SW480 (cell line): ENCODE results near the gene TSPAN17.
"Not testable (repeated sequence)": the region's sequence is repeated elsewhere in the genome, so short reads cannot be mapped to it uniquely, and the experiment has no call there.

ENCODE experiments used
- DNase-seq: peaks from one replicate; pipeline ENCODE4 v3.0.0-alpha.2; 2016; ENCODE audit warnings: low spot score

Gene TSPAN17

GRCh38 chr5:176647030-176647842 is at the start of gene TSPAN17:
TSS of gene TSPAN17 (plus strand) at chr5:176647484. CDS start at chr5:176647616, 132 bp downstream.
- DNase-seq = peak; percentile 99

GRCh38 chr5:176599749-176600430 is 47.4 kb upstream of the TSPAN17 start:
- DNase-seq = not testable (repeated sequence)

GRCh38 chr5:176601901-176602482 is 45.3 kb upstream of the TSPAN17 start:
- no peak for DNase-seq

GRCh38 chr5:176603091-176603490 is 44.2 kb upstream of the TSPAN17 start:
- DNase-seq = no peak

- DNase-seq = no peak
These were observed 41.3 kb upstream of the TSPAN17 start for GRCh38 chr5:176606032-176606431.

- no peak for DNase-seq
These were observed 40.4 kb upstream of the TSPAN17 start for GRCh38 chr5:176606875-176607274.

- DNase-seq = no peak
These were observed 39.1 kb upstream of the TSPAN17 start for GRCh38 chr5:176608142-176608705.

- DNase-seq = peak; percentile 18
These were observed 38.2 kb upstream of the TSPAN17 start for GRCh38 chr5:176608937-176609723.

GRCh38 chr5:176609724-176610434 is 37.4 kb upstream of the TSPAN17 start, which contains the start of gene GPRIN1:
TSS of gene GPRIN1 (minus strand) at chr5:176610156. CDS start at chr5:176599834, 10,322 bp downstream.
- peak; percentile 48 for DNase-seq

GRCh38 chr5:176610435-176610773 is 36.9 kb upstream of the TSPAN17 start:
- no peak for DNase-seq

- DNase-seq = peak; percentile 40
These were observed 35.8 kb upstream of the TSPAN17 start for GRCh38 chr5:176611435-176611834.

GRCh38 chr5:176612008-176612407 is 35.3 kb upstream of the TSPAN17 start:
- DNase-seq = no peak

- no peak for DNase-seq
These were observed 34.4 kb upstream of the TSPAN17 start for GRCh38 chr5:176612855-176613254.

GRCh38 chr5:176614805-176615478 is 32.3 kb upstream of the TSPAN17 start:
- DNase-seq = no peak

GRCh38 chr5:176616511-176616910 is 30.8 kb upstream of the TSPAN17 start:
- DNase-seq = no peak

GRCh38 chr5:176618783-176619182 is 28.5 kb upstream of the TSPAN17 start:
- DNase-seq = no peak

- DNase-seq = peak; percentile 87
These were observed 28.1 kb upstream of the TSPAN17 start for GRCh38 chr5:176619203-176619568.

- DNase-seq = no peak
These were observed 27.5 kb upstream of the TSPAN17 start for GRCh38 chr5:176619569-176620332.

- DNase-seq = peak; percentile 32
These were observed 26.8 kb upstream of the TSPAN17 start for GRCh38 chr5:176620333-176620981.
